K562 (cell line): ENCODE measurements around the gene PRELID2. TPM values are rescaled to one million over a fixed set of nuclear protein-coding genes. Genes with fewer than 3 reads are reported as not detected.

Source experiments
- CBX1 ChIP-seq: sonication (generic); IDR thresholded peaks from 2 replicates; pipeline ENCODE4 v1.6.1; 2016; ENCODE audit warnings: antibody characterized with exemption, low read depth, mild to moderate bottlenecking
- CBX8 ChIP-seq: fragments of 200-600 bp; sonication (generic); IDR thresholded peaks from 2 replicates; pipeline ENCODE4 v1.6.1; 2012; ENCODE audit warnings: borderline replicate concordance, mixed run types, low read depth, mild to moderate bottlenecking, moderate library complexity, mixed read lengths, low read length, control low read depth, inconsistent platforms; ENCODE audit not compliant: poor library complexity, severe bottlenecking; ENCODE audit errors: extremely low read depth
- CC2D1A ChIP-seq: fragments of 450-650 bp; IDR thresholded peaks from 2 replicates; pipeline ENCODE4 v1.6.1; 2017; ENCODE audit warnings: mild to moderate bottlenecking
- EP300 ChIP-seq: IDR thresholded peaks from 2 replicates; pipeline ENCODE4 v1.6.1; 2012; ENCODE audit warnings: low read length, improper control_type of control experiment
- EP400 ChIP-seq: fragments of 450-650 bp; IDR thresholded peaks from 2 replicates; pipeline ENCODE4 v1.6.1; 2017; ENCODE audit warnings: antibody characterized with exemption, mild to moderate bottlenecking, moderate library complexity
- FOXJ3 ChIP-seq: sonication (generic); formaldehyde crosslinking; IDR thresholded peaks from 2 replicates; pipeline ENCODE4 v1.4.0; 2020; ENCODE audit warnings: mild to moderate bottlenecking, missing genetic modification reagents
- FOXK1 ChIP-seq: sonication (generic); formaldehyde crosslinking; IDR thresholded peaks from 2 replicates; pipeline ENCODE4 v1.8.0; 2022; ENCODE audit warnings: missing genetic modification reagents, mild to moderate bottlenecking, borderline replicate concordance
- GABPB2 ChIP-seq: fragments of 250-450 bp; sonication (Bioruptor Pico); conservative IDR thresholded peaks from 2 replicates; pipeline ENCODE4 v1.5.1; 2021; ENCODE audit warnings: mild to moderate bottlenecking
- GATAD2A ChIP-seq: fragments of 450-650 bp; IDR thresholded peaks from 2 replicates; pipeline ENCODE4 v1.6.1; 2017
- MCM7 ChIP-seq, 2 experiments: fragments of 450-650 bp; IDR thresholded peaks; 2 replicates each; pipeline ENCODE4 v1.6.1; 2016 to 2018
- NCOR1 ChIP-seq: fragments of 450-650 bp; IDR thresholded peaks from 2 replicates; pipeline ENCODE4 v1.6.1; 2016; ENCODE audit warnings: mild to moderate bottlenecking, moderate library complexity
- RB1 ChIP-seq: fragments of 450-650 bp; IDR thresholded peaks from 2 replicates; pipeline ENCODE4 v1.6.1; 2017; ENCODE audit warnings: low read depth, mild to moderate bottlenecking
- RCOR1 ChIP-seq, 2 experiments: IDR thresholded peaks; 2 replicates each; pipeline ENCODE4 v1.6.1; 2012; ENCODE audit warnings: low read depth in 2 of 2, low read length in 2 of 2, borderline replicate concordance in 1 of 2, improper control_type of control experiment in 1 of 2
- SMARCB1 ChIP-seq: IDR thresholded peaks from 2 replicates; pipeline ENCODE4 v1.6.1; 2011; ENCODE audit warnings: improper control_type of control experiment, low read depth; ENCODE audit not compliant: insufficient read length
- SREBF1 ChIP-seq: fragments of 150-350 bp; IDR thresholded peaks from 2 replicates; pipeline ENCODE4 v1.6.1; 2014; ENCODE audit warnings: antibody characterized with exemption, low read depth, low read length, borderline replicate concordance
- SREBF2 ChIP-seq: sonication (generic); formaldehyde crosslinking; IDR thresholded peaks from 2 replicates; pipeline ENCODE4 v1.4.0; 2020; ENCODE audit warnings: mild to moderate bottlenecking, missing genetic modification reagents
- ZBTB7A ChIP-seq: IDR thresholded peaks from 2 replicates; pipeline ENCODE4 v1.6.1; 2011; ENCODE audit warnings: low read depth, mild to moderate bottlenecking, low read length, moderate library complexity, borderline replicate concordance; ENCODE audit not compliant: control insufficient read depth
- ZC3H11A ChIP-seq: IDR thresholded peaks from 2 replicates; pipeline ENCODE4 v1.6.1; 2012; ENCODE audit warnings: low read depth, low read length, improper control_type of control experiment
- ZNF224 ChIP-seq: sonication (generic); formaldehyde crosslinking; IDR thresholded peaks from 2 replicates; pipeline ENCODE4 v1.8.0; 2022; ENCODE audit warnings: mild to moderate bottlenecking, missing genetic modification reagents
- ZNF764 ChIP-seq: fragments of 250-450 bp; sonication (Bioruptor Pico); IDR thresholded peaks from 2 replicates; pipeline ENCODE4 v1.4.0; 2020; ENCODE audit warnings: low read depth, mild to moderate bottlenecking, moderate library complexity
- polyA plus RNA-seq, 8 experiments: library from polyadenylated mRNA; depleted of rRNA in 4 of 8; stranded (reverse) in 5 of 8; unstranded in 3 of 8; fragments of >200 nt; fragmentation: Nextera tagmentation in 2 of 8; fragmentation: Illumina TruSeq in 1 of 8; extraction: Ambion mirVana in 2 of 8; extraction: Trizol in 1 of 8; gene quantifications; 2 replicates each; pipeline versions ENCODE4 v1.2.1 to v1.2.3, GENCODE V29; 2011 to 2014; ENCODE audit warnings: inconsistent platforms in 1 of 8, missing spikeins in 1 of 8
- total RNA-seq, 7 experiments: library from RNA; depleted of rRNA in 6 of 7; stranded (reverse); fragments of >200 nt in 6 of 7; fragmentation: Illumina TruSeq in 2 of 7; extraction: Trizol in 2 of 7; gene quantifications; 2 replicates each; pipeline versions ENCODE4 v1.2.1 to v1.2.3, GENCODE V29; 2011 to 2021; ENCODE audit warnings: low replicate concordance in 1 of 7
- TF ChIP-seq, protein P1 (sequence below): fragments of 250-450 bp; sonication (Bioruptor Pico); IDR thresholded peaks from 2 replicates; pipeline ENCODE4 v1.8.0; 2022; ENCODE audit warnings: inconsistent platforms, mild to moderate bottlenecking, moderate library complexity, borderline replicate concordance
- TF ChIP-seq, protein P2 (sequence below), 3 experiments: IDR thresholded peaks in 2 of 3; conservative IDR thresholded peaks in 1 of 3; 2 replicates each; pipeline ENCODE4 v1.5.1; 2011 to 2012; ENCODE audit warnings: low read length in 3 of 3, mild to moderate bottlenecking in 3 of 3, control low read depth in 2 of 3, improper control_type of control experiment in 1 of 3, inconsistent platforms in 1 of 3, low read depth in 1 of 3, mixed read lengths in 1 of 3, moderate library complexity in 1 of 3; ENCODE audit not compliant: insufficient read depth in 2 of 3

The PRELID2 gene
- total and polyA plus RNA-seq, 9 of the 15 experiments (the other 6 are each of a cell fraction or from before 2014, with no cell fraction given), result 6.4 to 68.2 (median 28.8) TPM

DNA sequence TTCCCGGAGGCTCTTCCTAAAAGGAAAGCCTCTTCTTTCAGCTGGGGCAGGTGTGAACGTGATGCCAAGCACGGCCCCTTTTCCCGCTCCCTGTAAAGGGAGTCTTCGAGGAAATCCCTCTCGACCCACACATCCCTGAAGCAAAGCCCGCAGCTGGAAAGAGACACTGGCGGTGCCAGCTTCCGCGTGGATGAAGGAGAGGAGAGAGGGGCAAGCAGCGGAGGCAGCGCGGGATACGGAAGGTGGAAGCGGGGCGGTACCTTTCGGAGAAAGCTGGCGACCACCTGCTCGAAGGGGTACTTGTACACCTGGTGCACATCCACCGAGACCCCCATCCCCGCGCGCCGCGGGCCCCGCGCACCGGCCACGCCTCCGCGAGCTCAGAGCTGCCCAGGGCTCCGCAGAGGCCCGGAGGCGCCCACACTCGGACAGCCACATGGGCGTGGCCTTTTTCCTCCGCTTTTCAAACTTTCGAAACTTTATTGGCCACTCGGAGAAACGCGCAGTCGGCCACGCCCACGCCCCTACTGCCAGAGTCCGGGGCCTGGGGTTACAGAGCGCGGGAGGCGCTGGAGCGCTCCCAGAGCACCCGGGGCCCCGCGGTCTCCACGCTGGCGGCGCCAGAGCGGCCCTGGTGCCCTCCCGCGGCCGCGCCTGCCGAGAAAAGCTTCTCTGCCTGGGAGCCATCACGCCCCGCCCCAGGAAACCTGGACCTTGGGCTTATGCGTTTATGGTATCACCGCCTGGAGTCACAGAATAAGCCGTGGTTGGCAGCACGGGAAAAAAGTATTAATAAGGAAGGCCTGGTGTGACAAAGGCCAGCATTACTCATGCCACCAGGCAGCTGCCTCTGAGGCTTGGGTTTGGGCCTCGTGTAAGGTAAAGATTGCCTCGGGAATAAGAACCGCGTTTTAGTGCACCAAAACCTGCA, at the start of gene PRELID2 (continued):
- TF ChIP-seq, protein P1, sequence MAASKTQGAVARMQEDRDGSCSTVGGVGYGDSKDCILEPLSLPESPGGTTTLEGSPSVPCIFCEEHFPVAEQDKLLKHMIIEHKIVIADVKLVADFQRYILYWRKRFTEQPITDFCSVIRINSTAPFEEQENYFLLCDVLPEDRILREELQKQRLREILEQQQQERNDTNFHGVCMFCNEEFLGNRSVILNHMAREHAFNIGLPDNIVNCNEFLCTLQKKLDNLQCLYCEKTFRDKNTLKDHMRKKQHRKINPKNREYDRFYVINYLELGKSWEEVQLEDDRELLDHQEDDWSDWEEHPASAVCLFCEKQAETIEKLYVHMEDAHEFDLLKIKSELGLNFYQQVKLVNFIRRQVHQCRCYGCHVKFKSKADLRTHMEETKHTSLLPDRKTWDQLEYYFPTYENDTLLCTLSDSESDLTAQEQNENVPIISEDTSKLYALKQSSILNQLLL (CRISPR knock-in tag), result no peak
- TF ChIP-seq FOXJ3 (CRISPR knock-in tag) (no peak), ZBTB7A (peak; percentile 85; the same call in 1 of the 2 replicates), EP300 (peak; percentile 44; the same call in 1 of the 2 replicates), FOXK1 (CRISPR knock-in tag) (no peak), CBX1 (peak; percentile 89; the same call in 1 of the 2 replicates), SMARCB1 (no peak), RCOR1 (IDR thresholded peaks at IDR 0.05; ENCODE audit: borderline replicate concordance in 1 of 2, low read depth in 2 of 2, low read length in 2 of 2) (peak in 1 of 2 experiments; percentile 9; a peak in 1 of 4 replicates), MCM7 (IDR thresholded peaks at IDR 0.05) (no peak), ZC3H11A (no peak), SREBF2 (CRISPR knock-in tag) (no peak), RB1 (peak; percentile 94), ZNF224 (CRISPR knock-in tag) (0 out of 2 replicates have a peak, but pooled peaks have one; percentile 14), GABPB2 (CRISPR knock-in tag) (no peak), ZNF764 (CRISPR knock-in tag) (no peak), NCOR1 (0 out of 2 replicates have a peak, but pooled peaks have one; percentile 36), GATAD2A (peak; percentile 38; the same call in 1 of the 2 replicates), SREBF1 (no peak), CBX8 (no peak), CC2D1A (no peak), EP400 (peak; percentile 79)
- TF ChIP-seq, protein P2, sequence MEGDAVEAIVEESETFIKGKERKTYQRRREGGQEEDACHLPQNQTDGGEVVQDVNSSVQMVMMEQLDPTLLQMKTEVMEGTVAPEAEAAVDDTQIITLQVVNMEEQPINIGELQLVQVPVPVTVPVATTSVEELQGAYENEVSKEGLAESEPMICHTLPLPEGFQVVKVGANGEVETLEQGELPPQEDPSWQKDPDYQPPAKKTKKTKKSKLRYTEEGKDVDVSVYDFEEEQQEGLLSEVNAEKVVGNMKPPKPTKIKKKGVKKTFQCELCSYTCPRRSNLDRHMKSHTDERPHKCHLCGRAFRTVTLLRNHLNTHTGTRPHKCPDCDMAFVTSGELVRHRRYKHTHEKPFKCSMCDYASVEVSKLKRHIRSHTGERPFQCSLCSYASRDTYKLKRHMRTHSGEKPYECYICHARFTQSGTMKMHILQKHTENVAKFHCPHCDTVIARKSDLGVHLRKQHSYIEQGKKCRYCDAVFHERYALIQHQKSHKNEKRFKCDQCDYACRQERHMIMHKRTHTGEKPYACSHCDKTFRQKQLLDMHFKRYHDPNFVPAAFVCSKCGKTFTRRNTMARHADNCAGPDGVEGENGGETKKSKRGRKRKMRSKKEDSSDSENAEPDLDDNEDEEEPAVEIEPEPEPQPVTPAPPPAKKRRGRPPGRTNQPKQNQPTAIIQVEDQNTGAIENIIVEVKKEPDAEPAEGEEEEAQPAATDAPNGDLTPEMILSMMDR (IDR thresholded peaks at IDR 0.05 in 2 of 3, conservative IDR thresholded peaks at IDR 0.05 in 1 of 3; ENCODE audit: insufficient read depth in 2 of 3, low read depth in 1 of 3, low read length in 3 of 3), result peak; percentile 29 to 70 (median 55); a peak in 5 of 6 replicates
